HepG2 (cell line): ENCODE data around the gene KATNB1. TPM values are rescaled to one million over a fixed set of nuclear protein-coding genes. Genes with fewer than 3 reads are reported as not detected.

Source experiments
- BCLAF1 ChIP-seq: fragments of 450-650 bp; IDR thresholded peaks from 2 replicates; pipeline ENCODE4 v1.6.1; 2017; ENCODE audit warnings: mild to moderate bottlenecking
- DBP ChIP-seq: sonication (generic); formaldehyde crosslinking; IDR thresholded peaks from 2 replicates; pipeline ENCODE4 v1.4.0; 2020; ENCODE audit warnings: missing genetic modification reagents; ENCODE audit errors: not compliant biosample characterization
- EHMT2 ChIP-seq: fragments of 200-600 bp; sonication (generic); IDR thresholded peaks from 2 replicates; pipeline ENCODE4 v1.7.0; 2017; ENCODE audit warnings: antibody characterized with exemption, low read depth, low read length, borderline replicate concordance
- FOXC1 ChIP-seq: sonication (generic); formaldehyde crosslinking; IDR thresholded peaks from 2 replicates; pipeline ENCODE4 v1.8.0; 2022; ENCODE audit warnings: mild to moderate bottlenecking, missing genetic modification reagents, borderline replicate concordance
- FOXJ3 ChIP-seq: sonication (generic); formaldehyde crosslinking; IDR thresholded peaks from 2 replicates; pipeline ENCODE4 v1.4.0; 2020; ENCODE audit warnings: missing genetic modification reagents, mild to moderate bottlenecking, borderline replicate concordance
- KDM2A ChIP-seq: sonication (generic); formaldehyde crosslinking; IDR thresholded peaks from 2 replicates; pipeline ENCODE4 v1.4.0; 2020; ENCODE audit warnings: low read depth, missing genetic modification reagents, borderline replicate concordance
- KLF11 ChIP-seq: IDR thresholded peaks from 2 replicates; pipeline ENCODE4 v1.6.1; 2016; ENCODE audit warnings: missing compliant biosample characterization
- MED1 ChIP-seq: sonication (generic); formaldehyde crosslinking; IDR thresholded peaks from 2 replicates; pipeline ENCODE4 v1.4.0; 2020; ENCODE audit warnings: missing genetic modification reagents
- NFIC ChIP-seq: IDR thresholded peaks from 2 replicates; pipeline ENCODE4 v1.6.1; 2012; ENCODE audit warnings: mild to moderate bottlenecking, low read length, inconsistent platforms
- NR2C2 ChIP-seq: sonication (generic); formaldehyde crosslinking; IDR thresholded peaks from 2 replicates; pipeline ENCODE4 v1.4.0; 2020; ENCODE audit warnings: missing genetic modification reagents, mild to moderate bottlenecking, moderate library complexity, borderline replicate concordance
- NR2F6 ChIP-seq, 2 experiments: IDR thresholded peaks; 2 replicates each; pipeline ENCODE4 v1.6.1; 2016; ENCODE audit warnings: antibody characterized with exemption in 1 of 2, mild to moderate bottlenecking in 1 of 2
- PLRG1 ChIP-seq: fragments of 450-650 bp; conservative IDR thresholded peaks from 2 replicates; pipeline ENCODE4 v1.6.1; 2016
- SALL2 ChIP-seq: sonication (generic); formaldehyde crosslinking; IDR thresholded peaks from 2 replicates; pipeline ENCODE4 v1.8.1; 2023; ENCODE audit warnings: mild to moderate bottlenecking, missing genetic modification reagents, inconsistent platforms
- SP4 ChIP-seq: sonication (generic); formaldehyde crosslinking; IDR thresholded peaks from 2 replicates; pipeline ENCODE4 v1.8.1; 2023; ENCODE audit warnings: mild to moderate bottlenecking, missing genetic modification reagents
- SYNCRIP ChIP-seq: fragments of 200-400 bp; formaldehyde crosslinking; IDR thresholded peaks from 2 replicates; pipeline ENCODE4 v1.6.1; 2018; ENCODE audit warnings: mild to moderate bottlenecking, low read depth, low read length; ENCODE audit not compliant: insufficient read depth
- TEAD3 ChIP-seq: optimal IDR thresholded peaks from 2 replicates; pipeline ENCODE3; 2016; ENCODE audit warnings: borderline replicate concordance
- THAP11 ChIP-seq: IDR thresholded peaks from 2 replicates; pipeline ENCODE4 v1.6.1; 2016; ENCODE audit warnings: missing biosample characterization, missing genetic modification reagents
- ZBTB7A ChIP-seq: sonication (generic); formaldehyde crosslinking; IDR thresholded peaks from 2 replicates; pipeline ENCODE4 v1.8.0; 2022; ENCODE audit warnings: mild to moderate bottlenecking, missing genetic modification reagents
- ZBTB8A ChIP-seq: sonication (generic); formaldehyde crosslinking; IDR thresholded peaks from 2 replicates; pipeline ENCODE4 v1.4.0; 2020; ENCODE audit warnings: mild to moderate bottlenecking, low read depth, missing genetic modification reagents, borderline replicate concordance
- ZNF274 ChIP-seq: sonication (generic); formaldehyde crosslinking; IDR thresholded peaks from 2 replicates; pipeline ENCODE4 v1.5.1; 2020; ENCODE audit warnings: mild to moderate bottlenecking, missing genetic modification reagents
- ZNF33A ChIP-seq: sonication (generic); formaldehyde crosslinking; IDR thresholded peaks from 2 replicates; pipeline ENCODE4 v1.5.1; 2020; ENCODE audit warnings: missing genetic modification reagents, mild to moderate bottlenecking, moderate library complexity, borderline replicate concordance
- ZNF460 ChIP-seq: sonication (generic); formaldehyde crosslinking; IDR thresholded peaks from 2 replicates; pipeline ENCODE4 v1.5.1; 2020; ENCODE audit warnings: missing genetic modification reagents, mild to moderate bottlenecking, borderline replicate concordance
- ZNF550 ChIP-seq: sonication (generic); formaldehyde crosslinking; IDR thresholded peaks from 2 replicates; pipeline ENCODE4 v1.4.0; 2020; ENCODE audit warnings: mild to moderate bottlenecking, missing genetic modification reagents, borderline replicate concordance
- ZNF570 ChIP-seq: sonication (generic); formaldehyde crosslinking; IDR thresholded peaks from 2 replicates; pipeline ENCODE4 v1.4.0; 2020; ENCODE audit warnings: mild to moderate bottlenecking, missing genetic modification reagents, borderline replicate concordance
- ZNF589 ChIP-seq: sonication (generic); formaldehyde crosslinking; conservative IDR thresholded peaks from 2 replicates; pipeline ENCODE4 v1.8.0; 2022; ENCODE audit warnings: mild to moderate bottlenecking, moderate library complexity, missing genetic modification reagents
- ZNF672 ChIP-seq: sonication (generic); formaldehyde crosslinking; IDR thresholded peaks from 2 replicates; pipeline ENCODE4 v1.8.1; 2022; ENCODE audit warnings: missing genetic modification reagents
- polyA plus RNA-seq, 8 experiments: library from polyadenylated mRNA; depleted of rRNA in 3 of 8; stranded (reverse) in 7 of 8; unstranded in 1 of 8; fragments of >200 nt; fragmentation: Illumina TruSeq in 4 of 8; extraction: Trizol in 4 of 8; gene quantifications; 2 replicates each; pipeline versions ENCODE4 v1.2.1 to v1.2.3, GENCODE V29; 2011 to 2016; ENCODE audit warnings: low read depth in 4 of 8, missing spikeins in 1 of 8, mixed read lengths in 1 of 8; ENCODE audit not compliant: insufficient read depth in 1 of 8
- total RNA-seq, 5 experiments: library from RNA; depleted of rRNA; stranded (reverse); fragments of >200 nt; fragmentation: Illumina TruSeq; extraction: Trizol; gene quantifications; 2 replicates each; pipeline ENCODE4 v1.2.3, GENCODE V29; 2016; ENCODE audit warnings: low read depth in 1 of 5
- TF ChIP-seq, protein P1 (sequence below): IDR thresholded peaks from 2 replicates; pipeline ENCODE4 v1.6.1; 2016; ENCODE audit warnings: low read depth, control low read depth

Gene KATNB1
- total and polyA plus RNA-seq, 2 of the 13 experiments (the other 11 are each of a cell fraction or from before 2014, with no cell fraction given) = 31.5 to 43.5 TPM

- no peak for TF ChIP-seq ZNF570 (CRISPR knock-in tag)
- TF ChIP-seq PLRG1 = no peak
- no peak for TF ChIP-seq ZNF550 (CRISPR knock-in tag)
- TF ChIP-seq SYNCRIP = no peak
- TF ChIP-seq THAP11 (CRISPR knock-in tag) = 0 out of 2 replicates have a peak, but pooled peaks have one; percentile 6
- peak; percentile 37; the same call in 1 of the 2 replicates for TF ChIP-seq KDM2A (CRISPR knock-in tag)
- TF ChIP-seq FOXJ3 = no peak
- no peak for TF ChIP-seq ZNF460 (CRISPR knock-in tag)
- no peak for TF ChIP-seq DBP
- no peak for TF ChIP-seq ZNF589 (CRISPR knock-in tag)
- TF ChIP-seq BCLAF1 = no peak
- TF ChIP-seq, protein P1, sequence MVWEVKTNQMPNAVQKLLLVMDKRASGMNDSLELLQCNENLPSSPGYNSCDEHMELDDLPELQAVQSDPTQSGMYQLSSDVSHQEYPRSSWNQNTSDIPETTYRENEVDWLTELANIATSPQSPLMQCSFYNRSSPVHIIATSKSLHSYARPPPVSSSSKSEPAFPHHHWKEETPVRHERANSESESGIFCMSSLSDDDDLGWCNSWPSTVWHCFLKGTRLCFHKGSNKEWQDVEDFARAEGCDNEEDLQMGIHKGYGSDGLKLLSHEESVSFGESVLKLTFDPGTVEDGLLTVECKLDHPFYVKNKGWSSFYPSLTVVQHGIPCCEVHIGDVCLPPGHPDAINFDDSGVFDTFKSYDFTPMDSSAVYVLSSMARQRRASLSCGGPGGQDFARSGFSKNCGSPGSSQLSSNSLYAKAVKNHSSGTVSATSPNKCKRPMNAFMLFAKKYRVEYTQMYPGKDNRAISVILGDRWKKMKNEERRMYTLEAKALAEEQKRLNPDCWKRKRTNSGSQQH = no peak
- TF ChIP-seq KLF11 = no peak
- TF ChIP-seq SP4 (CRISPR knock-in tag) = peak; percentile 30; the same call in 1 of the 2 replicates
- TF ChIP-seq ZBTB7A = peak; percentile 62; the same call in 1 of the 2 replicates
- TF ChIP-seq MED1 (CRISPR knock-in tag) = no peak
- TF ChIP-seq NR2C2 (CRISPR knock-in tag) = peak; percentile 73; the same call in 1 of the 2 replicates
- TF ChIP-seq ZNF33A (CRISPR knock-in tag) = no peak
- no peak for TF ChIP-seq ZBTB8A (CRISPR knock-in tag)
- TF ChIP-seq FOXC1 = no peak
- TF ChIP-seq NFIC = no peak
- TF ChIP-seq EHMT2 = no peak
- TF ChIP-seq SALL2 = no peak
- TF ChIP-seq ZNF672 (CRISPR knock-in tag) = no peak
- TF ChIP-seq ZNF274 (CRISPR knock-in tag) = no peak
- no peak for TF ChIP-seq TEAD3 (CRISPR knock-in tag)
- peak; percentile 75 for TF ChIP-seq NR2F6 (IDR thresholded peaks at IDR 0.05)
- TF ChIP-seq NR2F6 (CRISPR knock-in tag; IDR thresholded peaks at IDR 0.05) = peak; percentile 65
Measured at GRCh38 chr16:57688987-57689761, 46.4 kb upstream of the KATNB1 start (continued).
